NCI-H446 treated with DMSO at 0.1 percent for 48 hours (cell line): ENCODE results near the gene MRPL32.

Experiments
- DNase-seq: peaks from one replicate; lab custom pipeline; 2025; lab: John Stamatoyannopoulos, UW

MRPL32 gene

DNA sequence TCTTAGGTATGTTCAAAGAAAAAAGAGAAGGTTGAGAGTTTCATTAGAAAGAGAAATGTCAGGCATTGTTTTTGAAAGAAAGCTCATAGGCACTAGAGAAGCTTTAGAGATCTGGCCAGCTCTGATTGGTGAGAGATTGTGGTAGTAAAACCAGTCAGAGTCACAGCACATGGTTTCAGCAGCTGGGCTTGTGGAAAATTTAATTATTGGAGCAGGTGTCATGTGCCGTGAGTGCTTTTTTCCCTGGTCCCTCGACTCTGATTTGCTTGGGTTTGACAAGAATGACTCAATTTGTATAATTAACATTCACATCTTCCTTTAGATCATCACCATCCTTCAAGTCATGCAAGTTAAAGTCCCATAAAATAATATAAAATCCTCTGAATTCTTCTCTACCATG is 35.2 kb downstream of the MRPL32 start:
- no peak for DNase-seq

DNA sequence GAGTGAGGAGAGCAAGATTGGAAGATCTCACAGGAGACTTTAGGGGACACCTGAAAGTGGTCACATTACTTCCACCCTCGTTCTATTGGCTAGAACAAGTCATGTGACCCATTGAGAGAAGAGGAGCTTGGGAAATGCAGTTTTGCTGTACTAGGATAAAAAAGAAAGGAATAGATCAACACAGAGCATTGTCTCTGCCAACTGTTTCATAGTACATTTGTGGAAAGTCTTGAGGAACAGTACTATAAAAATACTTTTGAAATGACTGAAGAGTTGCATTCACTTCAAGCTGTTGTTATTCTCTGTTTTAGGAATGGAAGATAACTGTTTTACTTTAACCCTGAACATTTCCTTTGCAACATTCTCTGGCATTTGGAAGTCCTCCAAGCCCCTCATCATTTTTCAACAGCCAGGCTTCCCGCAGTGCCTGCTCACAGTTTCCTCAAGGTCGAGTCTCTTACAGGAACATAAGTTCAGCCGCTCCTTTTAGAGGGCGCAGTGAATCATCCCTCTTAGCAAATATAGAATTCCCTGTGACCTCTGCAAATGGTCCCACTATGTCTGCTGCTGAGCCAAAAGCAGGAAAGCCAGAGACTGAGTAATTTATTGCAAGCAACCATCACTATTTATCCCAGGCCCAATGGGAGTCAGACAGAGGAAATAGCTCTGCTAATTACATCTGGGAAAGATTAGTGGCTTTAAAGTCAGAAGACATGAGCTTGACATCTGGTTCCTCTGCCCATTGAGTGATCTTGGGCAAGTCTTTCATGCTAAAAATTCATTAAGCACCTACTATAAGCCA is 40.7 kb downstream of the MRPL32 start:
- DNase-seq: no peak

DNA sequence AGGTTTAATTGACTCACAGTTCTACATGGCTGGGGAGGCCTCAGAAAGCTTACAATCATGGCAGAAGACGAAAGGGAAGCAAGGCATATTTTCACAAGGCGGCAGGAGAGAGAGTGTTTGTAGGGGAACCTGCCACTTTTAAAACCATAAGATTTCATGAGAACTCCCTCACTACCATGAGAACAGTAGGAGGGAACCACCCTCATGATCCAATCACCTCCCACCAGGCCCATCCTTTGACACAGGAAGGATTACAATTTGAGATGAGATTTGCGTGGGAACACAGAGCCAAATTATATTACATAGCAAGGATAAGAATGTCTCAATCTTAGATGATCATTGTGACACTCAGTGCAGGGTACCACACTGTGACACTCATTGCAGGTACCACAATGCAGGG is 44.2 kb downstream of the MRPL32 start:
- no peak for DNase-seq

DNA sequence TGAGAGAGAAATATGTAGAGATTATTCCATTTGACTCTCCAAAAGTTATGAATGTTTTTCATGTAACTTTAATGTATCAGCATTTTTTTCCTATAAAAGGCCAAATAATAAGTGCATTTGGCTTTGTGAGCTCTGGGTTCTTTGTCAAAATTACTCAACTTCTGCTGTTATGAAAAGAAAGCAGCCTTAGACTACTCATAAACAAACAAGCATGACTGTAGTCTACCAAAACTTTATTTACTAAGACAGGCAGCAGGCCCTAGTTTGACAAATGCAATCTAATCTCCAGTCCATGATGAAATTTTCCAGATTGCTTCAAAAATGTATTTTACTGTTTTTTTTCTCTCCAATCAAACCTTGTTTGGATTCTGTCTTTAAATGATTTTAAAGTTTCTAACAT is 46.3 kb downstream of the MRPL32 start:
- DNase-seq: no peak

DNA sequence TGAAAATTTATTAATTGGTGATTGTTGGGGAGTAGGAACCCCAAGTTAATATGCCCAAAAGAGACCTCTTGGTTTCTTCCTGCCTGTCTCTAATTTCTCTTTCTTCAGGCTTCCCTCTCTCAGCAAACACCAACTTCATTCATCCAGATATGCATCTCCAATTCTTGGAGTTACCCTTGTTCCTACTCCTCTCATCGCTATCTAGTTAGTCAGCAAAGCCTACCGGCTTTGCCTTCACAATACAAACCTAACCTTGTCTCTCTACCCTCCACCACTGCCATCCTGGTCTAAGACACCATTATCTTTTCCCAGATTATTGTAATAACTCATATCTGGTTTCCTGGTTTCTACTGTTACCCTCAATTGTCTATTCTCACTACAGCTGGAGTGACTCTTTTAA is 47.9 kb downstream of the MRPL32 start:
- no peak for DNase-seq

DNA sequence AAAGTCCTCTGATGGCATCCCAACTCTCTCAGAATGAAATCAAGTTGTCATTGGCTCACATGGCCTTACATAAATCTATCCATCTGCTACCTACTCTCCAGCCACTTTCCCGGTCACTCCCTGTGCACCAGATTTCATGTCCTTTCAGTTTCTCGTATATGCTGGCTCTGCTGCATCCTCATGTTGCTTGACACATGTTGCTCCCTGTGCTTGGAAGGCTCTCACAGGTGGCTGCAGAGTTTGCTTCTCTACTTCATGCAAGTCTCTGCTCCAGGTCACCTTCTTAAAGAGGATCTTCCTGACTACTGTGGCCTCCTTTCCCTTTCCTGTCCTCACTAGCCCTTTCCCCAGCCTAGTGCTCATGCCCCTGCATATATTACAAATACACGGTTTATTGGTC is 48.3 kb downstream of the MRPL32 start:
- no peak for DNase-seq

DNA sequence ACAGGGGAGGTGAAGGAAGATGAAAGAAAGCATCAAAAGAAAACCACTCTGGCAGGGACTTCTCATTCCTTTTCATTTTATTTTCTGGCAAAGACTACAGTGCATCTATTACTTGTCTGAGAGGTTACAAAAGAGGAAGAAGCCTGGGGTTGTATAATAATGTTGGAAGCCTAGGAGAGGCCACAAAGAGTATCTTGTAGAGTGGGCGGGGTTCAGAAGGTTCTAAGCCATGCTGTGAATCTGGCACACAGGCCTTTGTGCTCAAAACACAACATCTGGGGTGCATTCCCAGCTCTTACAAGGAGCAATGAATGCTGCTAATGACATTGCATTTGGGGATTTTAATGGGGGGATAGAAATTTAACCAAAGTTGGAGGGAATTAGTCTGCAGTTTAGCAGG is 49.4 kb downstream of the MRPL32 start:
- DNase-seq: no peak

DNA sequence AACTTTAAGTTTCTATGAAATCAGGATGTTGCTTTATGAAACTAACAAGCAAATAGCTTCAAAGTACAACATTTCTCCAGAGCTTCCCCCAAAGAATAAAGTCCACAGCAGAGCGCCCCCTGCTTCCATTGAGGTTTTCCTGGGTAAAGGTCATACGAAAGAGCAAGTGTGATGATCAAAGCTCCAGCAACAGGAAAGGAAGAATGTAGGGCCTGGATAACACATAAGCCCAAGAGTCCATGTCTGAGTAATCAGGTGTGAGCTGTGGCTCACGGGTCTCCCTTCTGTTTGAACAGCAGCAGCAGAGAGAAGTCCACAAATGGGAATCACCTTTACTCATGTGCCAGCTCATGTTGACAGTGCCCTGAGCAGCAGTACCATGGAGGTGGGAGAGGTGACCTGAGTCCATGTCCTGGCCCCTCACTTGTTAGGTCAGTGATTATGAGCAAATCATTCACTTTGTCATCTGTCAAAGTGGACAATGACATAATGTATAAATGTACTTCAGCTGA is 50.5 kb downstream of the MRPL32 start:
- DNase-seq: no peak

DNA sequence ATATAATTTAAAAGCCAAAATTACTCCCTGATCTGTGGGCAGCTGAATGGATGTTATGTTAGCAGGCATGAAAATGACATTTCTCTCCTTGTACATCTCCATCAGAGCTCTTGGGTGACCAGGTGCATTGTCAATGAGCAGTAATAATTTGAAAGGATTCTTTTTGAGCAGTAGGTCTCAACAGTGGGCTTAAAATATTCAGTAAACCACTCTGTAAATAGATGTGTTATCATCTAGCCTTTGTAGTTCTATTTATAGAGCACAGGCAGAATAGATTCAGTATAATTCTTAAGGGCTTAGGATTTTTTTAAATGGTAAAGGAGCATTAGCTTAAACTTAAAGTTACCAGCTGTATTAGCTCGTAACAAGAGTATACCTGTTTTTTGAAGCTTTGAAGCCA is 52.0 kb downstream of the MRPL32 start:
- DNase-seq: no peak

DNA sequence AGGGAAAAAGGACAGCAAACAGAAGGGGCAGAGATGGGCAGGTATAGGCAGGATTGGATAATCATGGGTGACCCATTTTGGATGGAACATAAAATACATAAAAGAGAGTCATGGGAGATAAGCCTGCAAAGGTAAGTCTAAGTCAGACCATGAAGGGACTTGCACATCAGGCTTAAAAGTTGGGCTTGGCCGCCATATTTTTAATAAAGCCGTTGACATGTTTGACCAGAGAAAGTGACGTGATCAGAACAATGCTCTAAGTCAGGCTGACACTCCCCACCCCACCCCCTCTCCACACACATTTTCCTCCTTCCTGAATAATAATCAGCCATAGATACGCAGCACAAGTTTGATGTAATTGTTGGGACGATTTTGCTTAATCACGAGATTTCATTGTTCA is 54.0 kb downstream of the MRPL32 start:
- DNase-seq: no peak

DNA sequence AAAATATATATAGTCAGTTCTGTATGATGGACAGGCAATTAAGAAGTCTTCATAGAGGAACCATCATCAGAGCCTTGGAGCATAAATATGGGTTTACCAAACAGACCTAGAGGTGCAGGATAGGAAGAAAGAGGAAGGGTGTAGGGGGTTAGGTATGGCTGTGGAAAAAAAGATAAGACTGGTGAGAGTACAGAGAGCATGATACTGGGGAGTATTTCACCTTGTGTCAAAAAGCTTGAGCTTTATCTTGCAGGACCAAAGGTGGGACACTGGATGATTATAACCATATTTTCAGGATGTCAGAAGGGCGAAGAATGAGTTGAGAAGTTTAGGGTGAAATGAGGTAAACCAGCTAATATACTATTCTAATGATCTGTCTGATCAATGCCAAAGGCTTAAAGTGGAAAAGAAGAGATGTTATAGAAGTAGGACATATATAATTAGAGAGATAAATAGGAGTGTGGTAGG is 54.6 kb downstream of the MRPL32 start:
- no peak for DNase-seq
